ENCODE measurements around the gene SERF2.

- TF ChIP-seq CTCF (IDR thresholded peaks at IDR 0.05 in 2 of 3, conservative IDR thresholded peaks at IDR 0.05 in 1 of 3; ENCODE audit: control insufficient read depth in 2 of 3, extremely low read depth in 1 of 3, insufficient read depth in 1 of 3, low read depth in 3 of 3, low read length in 3 of 3) (no peak), EZH2 (IDR thresholded peaks at IDR 0.05; ENCODE audit: borderline replicate concordance, control insufficient read depth, low read depth, low read length) (no peak), CHD1 (IDR thresholded peaks at IDR 0.05; ENCODE audit: low read depth, low read length) (no peak), ZNF274 (IDR thresholded peaks at IDR 0.05; ENCODE audit: insufficient read depth, insufficient read length) (no peak), EGR1 (IDR thresholded peaks at IDR 0.05; ENCODE audit: borderline replicate concordance in 1 of 2, low read depth in 2 of 2, low read length in 2 of 2) (peak in 1 of 2 experiments; percentile 59; a peak in 2 of 3 replicates), JUNB (IDR thresholded peaks at IDR 0.05) (no peak), CREM (IDR thresholded peaks at IDR 0.05; ENCODE audit: low read depth) (no peak; the same call in 1 of the 2 replicates), CEBPB (IDR thresholded peaks at IDR 0.05; ENCODE audit: borderline replicate concordance in 1 of 2, low read depth in 2 of 2, low read length in 2 of 2) (no peak), HDGF (IDR thresholded peaks at IDR 0.05) (no peak), BHLHE40 (IDR thresholded peaks at IDR 0.05; ENCODE audit: borderline replicate concordance in 1 of 2, low read depth in 2 of 2, low read length in 1 of 2) (no peak), BACH1 (IDR thresholded peaks at IDR 0.05; ENCODE audit: borderline replicate concordance) (no peak), RFX5 (IDR thresholded peaks at IDR 0.05; ENCODE audit: low read depth, low read length) (no peak), NR2C2 (IDR thresholded peaks at IDR 0.05; ENCODE audit: borderline replicate concordance, control insufficient read depth, insufficient read length, low read depth) (no peak), POLR2AphosphoS5 (IDR thresholded peaks at IDR 0.05; ENCODE audit: low read length) (0 out of 2 replicates have a peak, but pooled peaks have one; percentile 53)
Measured at GRCh38 chr15:43792761-43793476, 799 bp downstream of the SERF2 start.
